ENCODE results near the gene ARHGAP18. TPM values are rescaled to one million over a fixed set of nuclear protein-coding genes. Genes with fewer than 3 reads are reported as not detected.

The ARHGAP18 gene
- total and polyA plus RNA-seq, 2 of the 13 experiments (the other 11 are each of a cell fraction or from before 2014, with no cell fraction given), result 58.2 to 115 TPM

- TF ChIP-seq, protein P1, sequence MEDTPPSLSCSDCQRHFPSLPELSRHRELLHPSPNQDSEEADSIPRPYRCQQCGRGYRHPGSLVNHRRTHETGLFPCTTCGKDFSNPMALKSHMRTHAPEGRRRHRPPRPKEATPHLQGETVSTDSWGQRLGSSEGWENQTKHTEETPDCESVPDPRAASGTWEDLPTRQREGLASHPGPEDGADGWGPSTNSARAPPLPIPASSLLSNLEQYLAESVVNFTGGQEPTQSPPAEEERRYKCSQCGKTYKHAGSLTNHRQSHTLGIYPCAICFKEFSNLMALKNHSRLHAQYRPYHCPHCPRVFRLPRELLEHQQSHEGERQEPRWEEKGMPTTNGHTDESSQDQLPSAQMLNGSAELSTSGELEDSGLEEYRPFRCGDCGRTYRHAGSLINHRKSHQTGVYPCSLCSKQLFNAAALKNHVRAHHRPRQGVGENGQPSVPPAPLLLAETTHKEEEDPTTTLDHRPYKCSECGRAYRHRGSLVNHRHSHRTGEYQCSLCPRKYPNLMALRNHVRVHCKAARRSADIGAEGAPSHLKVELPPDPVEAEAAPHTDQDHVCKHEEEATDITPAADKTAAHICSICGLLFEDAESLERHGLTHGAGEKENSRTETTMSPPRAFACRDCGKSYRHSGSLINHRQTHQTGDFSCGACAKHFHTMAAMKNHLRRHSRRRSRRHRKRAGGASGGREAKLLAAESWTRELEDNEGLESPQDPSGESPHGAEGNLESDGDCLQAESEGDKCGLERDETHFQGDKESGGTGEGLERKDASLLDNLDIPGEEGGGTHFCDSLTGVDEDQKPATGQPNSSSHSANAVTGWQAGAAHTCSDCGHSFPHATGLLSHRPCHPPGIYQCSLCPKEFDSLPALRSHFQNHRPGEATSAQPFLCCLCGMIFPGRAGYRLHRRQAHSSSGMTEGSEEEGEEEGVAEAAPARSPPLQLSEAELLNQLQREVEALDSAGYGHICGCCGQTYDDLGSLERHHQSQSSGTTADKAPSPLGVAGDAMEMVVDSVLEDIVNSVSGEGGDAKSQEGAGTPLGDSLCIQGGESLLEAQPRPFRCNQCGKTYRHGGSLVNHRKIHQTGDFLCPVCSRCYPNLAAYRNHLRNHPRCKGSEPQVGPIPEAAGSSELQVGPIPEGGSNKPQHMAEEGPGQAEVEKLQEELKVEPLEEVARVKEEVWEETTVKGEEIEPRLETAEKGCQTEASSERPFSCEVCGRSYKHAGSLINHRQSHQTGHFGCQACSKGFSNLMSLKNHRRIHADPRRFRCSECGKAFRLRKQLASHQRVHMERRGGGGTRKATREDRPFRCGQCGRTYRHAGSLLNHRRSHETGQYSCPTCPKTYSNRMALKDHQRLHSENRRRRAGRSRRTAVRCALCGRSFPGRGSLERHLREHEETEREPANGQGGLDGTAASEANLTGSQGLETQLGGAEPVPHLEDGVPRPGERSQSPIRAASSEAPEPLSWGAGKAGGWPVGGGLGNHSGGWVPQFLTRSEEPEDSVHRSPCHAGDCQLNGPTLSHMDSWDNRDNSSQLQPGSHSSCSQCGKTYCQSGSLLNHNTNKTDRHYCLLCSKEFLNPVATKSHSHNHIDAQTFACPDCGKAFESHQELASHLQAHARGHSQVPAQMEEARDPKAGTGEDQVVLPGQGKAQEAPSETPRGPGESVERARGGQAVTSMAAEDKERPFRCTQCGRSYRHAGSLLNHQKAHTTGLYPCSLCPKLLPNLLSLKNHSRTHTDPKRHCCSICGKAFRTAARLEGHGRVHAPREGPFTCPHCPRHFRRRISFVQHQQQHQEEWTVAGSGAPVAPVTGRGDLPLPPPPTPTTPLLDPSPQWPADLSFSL (CRISPR knock-in tag; IDR thresholded peaks at IDR 0.05), result no peak
- TF ChIP-seq ZNF34 (CRISPR knock-in tag; IDR thresholded peaks at IDR 0.05; ENCODE audit: borderline replicate concordance) (no peak), TBX2 (CRISPR knock-in tag; IDR thresholded peaks at IDR 0.05; ENCODE audit: borderline replicate concordance) (no peak), HNRNPLL (IDR thresholded peaks at IDR 0.05; ENCODE audit: low read depth, low read length, poor library complexity, severe bottlenecking) (no peak), ZNF280B (CRISPR knock-in tag; IDR thresholded peaks at IDR 0.05; ENCODE audit: borderline replicate concordance) (no peak), NCOA2 (CRISPR knock-in tag; IDR thresholded peaks at IDR 0.05) (no peak), ZNF784 (CRISPR knock-in tag; IDR thresholded peaks at IDR 0.05; ENCODE audit: borderline replicate concordance) (0 out of 2 replicates have a peak, but pooled peaks have one; percentile 54), ZSCAN22 (CRISPR knock-in tag; IDR thresholded peaks at IDR 0.05) (no peak), HNF4G (IDR thresholded peaks at IDR 0.05; ENCODE audit: borderline replicate concordance, low read depth, low read length) (no peak), HNF4G (CRISPR knock-in tag; IDR thresholded peaks at IDR 0.05; ENCODE audit: borderline replicate concordance, low read depth) (no peak), KMT2A (CRISPR knock-in tag; IDR thresholded peaks at IDR 0.05) (no peak), ZNF496 (CRISPR knock-in tag; IDR thresholded peaks at IDR 0.05; ENCODE audit: insufficient replicate concordance) (no peak), MAFK (conservative IDR thresholded peaks at IDR 0.05 in 1 of 2, IDR thresholded peaks at IDR 0.05 in 1 of 2; ENCODE audit: low read length in 2 of 2) (peak; percentile 3 to 11; a peak in 2 of 4 replicates), ATF7-NPFF (CRISPR knock-in tag; IDR thresholded peaks at IDR 0.05; ENCODE audit: low read depth) (no peak), SIX1 (CRISPR knock-in tag; IDR thresholded peaks at IDR 0.05; ENCODE audit: borderline replicate concordance) (0 out of 2 replicates have a peak, but pooled peaks have one; percentile 28), PTBP1 (IDR thresholded peaks at IDR 0.05; ENCODE audit: low read depth, low read length, poor library complexity, severe bottlenecking) (no peak)
- TF ChIP-seq, protein P2, sequence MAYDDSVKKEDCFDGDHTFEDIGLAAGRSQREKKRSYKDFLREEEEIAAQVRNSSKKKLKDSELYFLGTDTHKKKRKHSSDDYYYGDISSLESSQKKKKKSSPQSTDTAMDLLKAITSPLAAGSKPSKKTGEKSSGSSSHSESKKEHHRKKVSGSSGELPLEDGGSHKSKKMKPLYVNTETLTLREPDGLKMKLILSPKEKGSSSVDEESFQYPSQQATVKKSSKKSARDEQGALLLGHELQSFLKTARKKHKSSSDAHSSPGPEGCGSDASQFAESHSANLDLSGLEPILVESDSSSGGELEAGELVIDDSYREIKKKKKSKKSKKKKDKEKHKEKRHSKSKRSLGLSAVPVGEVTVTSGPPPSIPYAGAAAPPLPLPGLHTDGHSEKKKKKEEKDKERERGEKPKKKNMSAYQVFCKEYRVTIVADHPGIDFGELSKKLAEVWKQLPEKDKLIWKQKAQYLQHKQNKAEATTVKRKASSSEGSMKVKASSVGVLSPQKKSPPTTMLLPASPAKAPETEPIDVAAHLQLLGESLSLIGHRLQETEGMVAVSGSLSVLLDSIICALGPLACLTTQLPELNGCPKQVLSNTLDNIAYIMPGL (CRISPR knock-in tag; IDR thresholded peaks at IDR 0.05; ENCODE audit: borderline replicate concordance in 1 of 2, low read depth in 1 of 2), result peak; percentile 44 to 48; a peak in 1 of 4 replicates
Measured at GRCh38 chr6:129730477-129731165, 20.6 kb upstream of the ARHGAP18 start (continued).
